GM19193 (cell line): ENCODE measurements around the gene PLEKHN1.

ENCODE experiments used
- POLR2A ChIP-seq: IDR thresholded peaks from 4 replicates; pipeline ENCODE4 v1.6.1; 2011; ENCODE audit not compliant: insufficient read depth, insufficient read length; ENCODE audit errors: extremely low read depth

Gene PLEKHN1

GRCh38 chr1:982765-983436, 16.6 kb downstream of the PLEKHN1 start:
- no peak for TF ChIP-seq POLR2A

GRCh38 chr1:983798-984475, 17.7 kb downstream of the PLEKHN1 start:
- TF ChIP-seq POLR2A = no peak

- no peak for TF ChIP-seq POLR2A
Observed at GRCh38 chr1:984476-984814, 18.2 kb downstream of the PLEKHN1 start.

- TF ChIP-seq POLR2A = no peak
Observed at GRCh38 chr1:985126-985525, 18.8 kb downstream of the PLEKHN1 start.

- TF ChIP-seq POLR2A = no peak
Observed at GRCh38 chr1:991895-992294, 25.6 kb downstream of the PLEKHN1 start.

GRCh38 chr1:992362-992761, 26.1 kb downstream of the PLEKHN1 start:
- TF ChIP-seq POLR2A = no peak

GRCh38 chr1:993379-993995, 27.2 kb downstream of the PLEKHN1 start:
- TF ChIP-seq POLR2A = no peak

GRCh38 chr1:995665-996633, 29.7 kb downstream of the PLEKHN1 start:
- no peak for TF ChIP-seq POLR2A

- TF ChIP-seq POLR2A = no peak
Observed at GRCh38 chr1:996851-997712, 30.8 kb downstream of the PLEKHN1 start.

- TF ChIP-seq POLR2A = no peak
Observed at GRCh38 chr1:997713-997992, 31.4 kb downstream of the PLEKHN1 start.

- TF ChIP-seq POLR2A = no peak
Observed at GRCh38 chr1:997993-998744, 31.9 kb downstream of the PLEKHN1 start.

GRCh38 chr1:998745-998994, 32.4 kb downstream of the PLEKHN1 start:
- TF ChIP-seq POLR2A = no peak

- no peak for TF ChIP-seq POLR2A
Observed at GRCh38 chr1:998995-999724, 32.9 kb downstream of the PLEKHN1 start.

- no peak for TF ChIP-seq POLR2A
Observed at GRCh38 chr1:999725-1000356, 33.6 kb downstream of the PLEKHN1 start, which contains the start of gene HES4. Gene HES4, minus strand, starts transcription at chr1:1000097. Its CDS starts 124 bp downstream, at chr1:999973.
